HCT116 (cell line): ENCODE measurements around the gene ERC1.

Experiments used
- CBX3 ChIP-seq: IDR thresholded peaks from 2 replicates; pipeline ENCODE4 v1.6.1; 2012; ENCODE audit warnings: low read depth
- EZH2 ChIP-seq: fragments of 200-600 bp; sonication (generic); IDR thresholded peaks from 2 replicates; pipeline ENCODE4 v1.6.1; 2017; ENCODE audit warnings: antibody characterized with exemption, mixed run types
- FOSL1 ChIP-seq: IDR thresholded peaks from 2 replicates; pipeline ENCODE4 v1.6.1; 2012; ENCODE audit warnings: low read depth
- POLR2A ChIP-seq: IDR thresholded peaks from 2 replicates; pipeline ENCODE4 v1.7.0; 2011; ENCODE audit warnings: borderline replicate concordance; ENCODE audit not compliant: insufficient read depth, insufficient read length; ENCODE audit errors: extremely low read depth
- SRF ChIP-seq: IDR thresholded peaks from 2 replicates; pipeline ENCODE4 v1.6.1; 2012; ENCODE audit warnings: low read depth
- TCF7L2 ChIP-seq: IDR thresholded peaks from 2 replicates; pipeline ENCODE4 v1.7.0; 2011; ENCODE audit warnings: borderline replicate concordance, inconsistent platforms; ENCODE audit not compliant: insufficient read depth, insufficient read length; ENCODE audit errors: extremely low read depth
- TF ChIP-seq, protein P1 (sequence below), 3 experiments: fragments of 200-600 bp in 1 of 3; sonication (generic) in 1 of 3; IDR thresholded peaks in 2 of 3; conservative IDR thresholded peaks in 1 of 3; 2 replicates each; pipeline ENCODE4 v1.5.1; 2012 to 2017; ENCODE audit warnings: low read depth in 2 of 3, low read length in 2 of 3, antibody characterized with exemption in 1 of 3, borderline replicate concordance in 1 of 3, control low read depth in 1 of 3, mild to moderate bottlenecking in 1 of 3, mixed read lengths in 1 of 3, mixed run types in 1 of 3, moderate library complexity in 1 of 3; ENCODE audit not compliant: insufficient read depth in 1 of 3
- TF ChIP-seq, protein P2 (sequence below): IDR thresholded peaks from 2 replicates; pipeline ENCODE4 v1.6.1; 2012
- TF ChIP-seq, protein P3 (sequence below): IDR thresholded peaks from 2 replicates; pipeline ENCODE4 v1.6.1; 2012

DNA sequence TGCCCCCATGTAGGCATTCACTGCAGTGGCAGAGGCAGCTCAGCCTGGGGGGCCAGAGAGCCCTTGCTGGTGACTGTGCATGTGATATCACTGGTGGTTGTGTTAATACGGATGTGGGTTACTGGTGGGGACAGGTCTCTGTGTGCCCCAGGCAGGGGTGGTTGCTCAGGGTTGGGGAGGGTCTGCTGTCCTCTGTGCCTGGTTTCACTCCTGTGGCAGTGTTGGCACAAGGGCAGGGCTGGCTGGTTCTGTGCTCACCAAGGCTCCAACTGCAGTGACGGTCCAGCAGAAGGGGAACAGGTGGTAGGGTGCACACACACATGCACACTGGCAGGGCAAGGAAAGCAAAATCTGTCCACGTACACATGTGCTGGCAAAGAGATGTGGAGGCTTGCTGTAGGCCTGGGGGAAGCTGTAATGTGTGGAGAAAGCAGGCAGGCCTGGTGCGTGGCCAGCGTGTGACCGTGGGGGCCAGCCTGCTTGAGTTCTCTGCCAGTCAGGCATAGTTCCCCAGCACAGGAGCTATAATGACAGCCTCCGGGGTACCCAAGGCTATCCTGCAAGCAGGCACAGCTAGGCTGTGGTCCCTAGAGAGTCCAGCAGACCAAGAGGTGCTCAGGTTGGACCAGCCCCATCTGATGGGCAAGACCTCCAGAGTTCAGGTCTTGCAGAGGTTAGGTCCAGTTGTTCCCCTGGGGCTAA is 348.7 kb downstream of the ERC1 start:
- TF ChIP-seq POLR2A (no peak), TCF7L2 (no peak), FOSL1 (no peak), EZH2 (no peak), CBX3 (no peak), SRF (no peak)
- TF ChIP-seq, protein P1, sequence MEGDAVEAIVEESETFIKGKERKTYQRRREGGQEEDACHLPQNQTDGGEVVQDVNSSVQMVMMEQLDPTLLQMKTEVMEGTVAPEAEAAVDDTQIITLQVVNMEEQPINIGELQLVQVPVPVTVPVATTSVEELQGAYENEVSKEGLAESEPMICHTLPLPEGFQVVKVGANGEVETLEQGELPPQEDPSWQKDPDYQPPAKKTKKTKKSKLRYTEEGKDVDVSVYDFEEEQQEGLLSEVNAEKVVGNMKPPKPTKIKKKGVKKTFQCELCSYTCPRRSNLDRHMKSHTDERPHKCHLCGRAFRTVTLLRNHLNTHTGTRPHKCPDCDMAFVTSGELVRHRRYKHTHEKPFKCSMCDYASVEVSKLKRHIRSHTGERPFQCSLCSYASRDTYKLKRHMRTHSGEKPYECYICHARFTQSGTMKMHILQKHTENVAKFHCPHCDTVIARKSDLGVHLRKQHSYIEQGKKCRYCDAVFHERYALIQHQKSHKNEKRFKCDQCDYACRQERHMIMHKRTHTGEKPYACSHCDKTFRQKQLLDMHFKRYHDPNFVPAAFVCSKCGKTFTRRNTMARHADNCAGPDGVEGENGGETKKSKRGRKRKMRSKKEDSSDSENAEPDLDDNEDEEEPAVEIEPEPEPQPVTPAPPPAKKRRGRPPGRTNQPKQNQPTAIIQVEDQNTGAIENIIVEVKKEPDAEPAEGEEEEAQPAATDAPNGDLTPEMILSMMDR (IDR thresholded peaks at IDR 0.05 in 2 of 3, conservative IDR thresholded peaks at IDR 0.05 in 1 of 3; ENCODE audit: borderline replicate concordance in 1 of 3, insufficient read depth in 1 of 3, low read depth in 2 of 3, low read length in 2 of 3), result no peak
- TF ChIP-seq, protein P2, sequence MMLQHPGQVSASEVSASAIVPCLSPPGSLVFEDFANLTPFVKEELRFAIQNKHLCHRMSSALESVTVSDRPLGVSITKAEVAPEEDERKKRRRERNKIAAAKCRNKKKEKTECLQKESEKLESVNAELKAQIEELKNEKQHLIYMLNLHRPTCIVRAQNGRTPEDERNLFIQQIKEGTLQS, result no peak
- TF ChIP-seq, protein P3, sequence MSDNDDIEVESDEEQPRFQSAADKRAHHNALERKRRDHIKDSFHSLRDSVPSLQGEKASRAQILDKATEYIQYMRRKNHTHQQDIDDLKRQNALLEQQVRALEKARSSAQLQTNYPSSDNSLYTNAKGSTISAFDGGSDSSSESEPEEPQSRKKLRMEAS, result no peak
